GM19240 (cell line): Measurements from ENCODE around the gene PRIM2.
"Not testable (repeated sequence)": the region's sequence is repeated elsewhere in the genome, so short reads cannot be mapped to it uniquely, and the experiment has no call there.

Experiments
- DNase-seq: peaks from one replicate; pipeline ENCODE4 v3.0.0; 2011; ENCODE audit warnings: low spot score; ENCODE audit not compliant: insufficient read length

PRIM2 gene

GRCh38 chr6:57362340-57362739 is 44.9 kb downstream of the PRIM2 start:
- not testable (repeated sequence) for DNase-seq

DNA sequence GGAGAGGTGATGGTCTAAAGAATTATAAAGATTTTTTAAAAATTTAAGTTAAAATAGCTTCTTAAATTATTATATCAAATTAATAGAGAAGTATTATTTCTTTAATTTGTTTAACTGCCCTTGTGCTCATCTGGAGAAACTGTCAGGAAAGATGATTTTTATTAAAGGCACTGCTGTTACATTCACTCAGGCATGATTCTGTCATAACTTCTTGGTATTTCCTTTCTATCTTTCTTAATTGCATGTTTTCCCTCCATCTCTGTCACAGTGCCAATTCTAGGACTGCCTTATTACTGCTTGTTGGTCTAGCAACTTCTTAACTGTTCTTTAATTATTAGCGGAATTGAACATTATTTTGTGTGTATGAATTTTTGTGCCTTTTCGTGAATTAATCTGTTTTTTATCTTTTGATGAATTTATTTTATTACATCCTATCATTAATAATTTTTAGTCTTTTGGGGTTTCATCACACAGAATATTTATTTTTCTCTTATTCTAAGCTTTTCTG is 47.7 kb downstream of the PRIM2 start:
- not testable (repeated sequence) for DNase-seq

GRCh38 chr6:57368965-57369731 is 51.7 kb downstream of the PRIM2 start:
- not testable (repeated sequence) for DNase-seq

DNA sequence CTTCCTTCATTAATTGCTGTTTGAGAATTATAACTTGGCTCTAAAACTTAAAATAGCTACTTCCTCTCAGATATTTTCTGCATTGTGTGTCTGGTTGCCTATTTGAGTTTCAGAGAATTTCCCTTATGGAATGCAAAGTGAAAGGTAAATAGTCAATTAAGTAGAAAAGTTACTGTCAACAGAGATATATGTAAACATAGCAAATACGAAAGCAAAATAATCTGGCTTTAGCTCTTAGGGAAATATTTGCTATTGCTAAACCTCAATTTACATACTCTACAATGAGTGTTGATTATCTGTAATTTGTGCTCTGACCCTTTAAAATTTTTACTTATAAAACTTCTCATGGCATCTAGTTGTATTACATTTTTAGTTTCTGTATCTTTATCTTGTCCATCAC is 54.3 kb downstream of the PRIM2 start:
- not testable (repeated sequence) for DNase-seq

DNA sequence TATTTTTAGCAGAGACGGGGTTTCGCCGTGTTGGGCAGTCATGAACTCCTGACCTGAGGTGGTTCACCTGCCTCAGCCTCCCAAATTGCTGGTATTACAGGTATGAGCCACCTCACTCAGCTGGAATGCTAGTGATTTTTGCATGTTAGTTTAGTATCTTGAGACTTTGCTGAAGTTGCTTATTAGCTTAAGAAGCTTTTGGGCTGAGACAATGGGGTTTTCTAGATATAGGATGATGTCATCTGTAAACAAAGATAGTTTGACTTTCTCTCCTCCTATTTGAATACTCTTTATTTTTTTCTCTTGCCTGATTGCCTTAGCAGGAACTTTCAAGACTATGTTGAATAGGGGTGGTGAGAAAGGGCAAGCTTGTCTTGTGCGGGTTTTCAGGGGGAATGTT is 57.3 kb downstream of the PRIM2 start:
- not testable (repeated sequence) for DNase-seq

DNA sequence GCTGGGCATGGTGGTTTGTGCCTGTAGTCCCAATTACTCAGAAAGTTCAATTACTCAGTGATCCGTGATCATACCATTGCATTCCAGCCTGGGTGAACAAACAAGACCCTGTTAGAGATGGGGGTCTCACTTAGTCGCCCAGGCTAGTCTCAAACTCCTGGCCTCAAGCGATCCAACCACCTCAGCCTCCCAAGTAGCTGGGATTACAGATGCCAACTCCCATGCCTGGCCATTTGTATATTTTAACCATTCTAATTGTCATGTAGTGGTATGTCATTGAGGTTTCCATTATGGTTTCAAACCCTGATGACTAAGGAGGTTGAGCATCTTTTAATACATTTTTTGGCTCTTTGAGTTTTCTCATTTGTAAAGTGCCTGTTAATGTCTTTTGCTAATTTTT is 58.7 kb downstream of the PRIM2 start:
- DNase-seq, result not testable (repeated sequence)

DNA sequence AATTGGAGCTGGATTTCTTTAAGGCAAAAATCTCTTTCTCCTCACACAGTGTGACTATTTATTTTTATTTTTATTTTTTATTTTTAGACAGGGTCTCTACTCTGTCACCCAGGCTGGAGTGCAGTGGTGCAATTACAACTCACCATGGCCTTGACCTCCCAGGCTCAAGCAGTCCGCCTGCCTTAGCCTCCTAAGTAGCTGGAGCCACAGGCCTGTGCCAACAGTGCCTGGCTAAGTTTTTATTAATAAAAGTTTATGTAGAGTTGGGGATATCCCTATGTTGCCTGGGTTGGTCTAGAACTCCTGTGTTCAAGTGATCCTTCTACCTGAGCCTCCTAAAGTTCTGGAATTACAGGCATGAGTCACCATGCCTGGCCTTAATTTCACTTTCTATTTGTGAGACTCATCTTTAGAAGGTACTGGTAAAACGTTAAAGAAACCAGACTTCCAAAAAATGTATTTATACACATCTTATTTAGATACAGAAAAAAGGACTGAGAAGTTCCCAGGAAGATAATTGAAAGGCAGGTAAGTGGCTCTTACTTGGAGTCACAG is 71.7 kb downstream of the PRIM2 start:
- DNase-seq, result not testable (repeated sequence)

DNA sequence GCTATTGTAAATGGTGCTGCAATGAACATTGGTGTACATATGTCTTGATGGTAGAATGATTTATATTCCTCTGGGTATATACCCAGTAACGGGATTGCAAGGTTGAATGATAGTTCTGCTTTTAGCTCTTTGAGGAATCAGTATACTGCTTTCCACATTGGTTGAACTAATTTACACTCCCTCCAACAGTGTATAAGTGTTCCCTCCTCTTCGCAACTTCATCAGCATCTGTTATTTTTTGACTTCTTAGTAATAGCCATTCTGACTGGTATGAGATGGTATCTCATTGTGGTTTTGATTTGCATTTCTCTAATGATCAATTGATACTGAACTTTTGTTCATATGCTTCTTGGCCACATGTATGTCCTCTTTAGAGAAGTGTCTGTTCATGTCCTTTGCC is 73.4 kb downstream of the PRIM2 start:
- not testable (repeated sequence) for DNase-seq

DNA sequence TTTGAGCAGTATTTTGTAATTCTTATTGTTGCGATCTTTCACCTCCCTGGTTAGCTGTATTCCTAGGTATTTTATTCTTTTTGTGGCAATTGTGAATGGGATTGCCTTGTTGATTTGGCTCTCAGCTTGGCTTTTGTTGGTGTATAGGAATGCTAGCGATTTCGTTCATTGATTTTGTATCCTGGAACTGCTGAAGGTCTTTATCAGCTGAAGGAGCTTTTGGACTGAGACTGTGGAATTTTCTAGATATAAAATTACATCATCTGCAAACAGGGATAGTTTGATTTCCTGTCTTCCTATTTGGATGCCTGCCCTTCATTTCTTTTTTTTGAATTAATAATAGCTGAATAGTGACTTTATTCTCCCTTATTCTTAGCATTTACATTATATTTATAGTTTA is 74.6 kb downstream of the PRIM2 start:
- DNase-seq, result not testable (repeated sequence)

- not testable (repeated sequence) for DNase-seq
Measured at GRCh38 chr6:57419341-57419740, 101.9 kb downstream of the PRIM2 start.

DNA sequence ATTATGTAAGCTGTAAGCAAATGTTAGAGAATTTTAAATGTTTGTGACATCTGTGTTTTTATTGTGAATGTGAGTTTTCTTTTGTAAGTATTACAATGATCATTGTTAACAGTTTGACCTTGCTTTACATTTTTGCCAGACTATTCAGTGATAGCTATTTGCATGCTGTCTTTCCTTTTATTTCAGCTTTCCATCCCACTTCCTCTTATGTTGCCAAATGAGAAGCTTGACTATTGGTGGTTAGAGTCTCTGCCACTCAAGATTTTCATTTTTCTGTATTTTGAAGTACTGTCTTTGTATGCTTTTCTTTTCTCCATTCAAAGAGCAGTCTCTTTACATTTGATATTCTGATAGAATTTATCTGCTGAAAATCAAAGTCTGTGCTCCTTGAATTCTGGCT is 104.1 kb downstream of the PRIM2 start:
- no peak for DNase-seq

- no peak for DNase-seq
Measured at GRCh38 chr6:57423468-57423867, 106.0 kb downstream of the PRIM2 start.

GRCh38 chr6:57431742-57432141 is 114.3 kb downstream of the PRIM2 start:
- DNase-seq, result not testable (repeated sequence)

DNA sequence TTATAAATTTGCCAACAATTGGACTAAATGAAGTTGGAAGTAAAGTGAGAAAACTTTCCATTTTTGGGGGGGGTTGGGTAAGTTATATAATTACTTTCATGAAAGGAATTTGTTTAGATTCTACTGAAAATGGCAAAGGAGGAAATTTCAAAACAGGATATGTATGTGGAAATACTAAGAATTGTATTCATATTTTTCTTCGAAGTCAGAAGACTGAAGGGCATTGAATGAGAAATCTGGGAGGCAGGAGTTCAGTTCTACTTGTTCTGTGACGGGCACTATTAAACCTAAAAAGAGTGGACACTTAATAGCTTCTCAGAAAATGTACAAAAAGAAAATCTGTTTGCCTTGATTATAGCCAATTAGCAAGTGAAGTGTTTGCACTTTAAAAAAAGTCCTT is 114.7 kb downstream of the PRIM2 start:
- DNase-seq, result no peak

- DNase-seq, result no peak
Measured at GRCh38 chr6:57432919-57433684, 115.7 kb downstream of the PRIM2 start.

DNA sequence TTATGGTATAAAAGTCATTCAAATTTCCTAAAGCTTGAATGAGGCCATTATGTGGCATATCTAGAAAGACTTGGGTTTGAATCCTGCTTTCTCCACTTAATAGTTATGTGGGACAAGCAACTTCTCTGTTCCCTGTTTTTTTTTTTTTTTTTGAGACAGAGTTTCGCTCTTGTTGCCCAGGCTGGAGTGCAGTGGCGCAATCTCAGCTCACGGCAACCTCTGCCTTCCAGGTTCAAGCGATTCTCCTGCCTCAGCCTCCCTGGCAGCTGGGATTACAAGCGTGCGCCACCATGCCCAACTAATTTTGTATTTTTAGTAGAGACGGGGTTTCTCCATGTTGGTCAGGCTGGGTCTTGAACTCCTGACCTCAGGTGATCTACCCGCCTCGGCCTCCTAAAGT is 116.4 kb downstream of the PRIM2 start:
- not testable (repeated sequence) for DNase-seq

DNA sequence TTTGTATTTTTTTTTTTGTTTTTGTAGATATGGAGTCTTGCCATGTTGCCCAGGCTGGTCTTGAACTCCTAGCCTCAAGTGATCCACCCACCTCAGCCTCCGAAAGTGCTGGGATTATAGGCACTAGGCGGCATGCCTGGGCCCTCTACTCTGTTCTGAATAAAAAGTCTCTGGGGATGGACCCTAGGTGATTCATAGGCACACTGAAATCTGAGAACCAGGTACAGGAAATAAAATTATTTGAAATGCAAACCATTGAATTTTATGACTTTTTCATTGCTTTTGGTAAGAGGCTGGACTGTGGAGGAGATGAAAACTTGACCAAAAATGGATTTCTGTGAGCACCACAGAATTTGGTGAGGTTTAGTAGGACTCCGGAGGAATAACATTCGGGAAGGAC is 117.5 kb downstream of the PRIM2 start:
- no peak for DNase-seq

GRCh38 chr6:57435475-57436160 is 118.2 kb downstream of the PRIM2 start:
- no peak for DNase-seq

DNA sequence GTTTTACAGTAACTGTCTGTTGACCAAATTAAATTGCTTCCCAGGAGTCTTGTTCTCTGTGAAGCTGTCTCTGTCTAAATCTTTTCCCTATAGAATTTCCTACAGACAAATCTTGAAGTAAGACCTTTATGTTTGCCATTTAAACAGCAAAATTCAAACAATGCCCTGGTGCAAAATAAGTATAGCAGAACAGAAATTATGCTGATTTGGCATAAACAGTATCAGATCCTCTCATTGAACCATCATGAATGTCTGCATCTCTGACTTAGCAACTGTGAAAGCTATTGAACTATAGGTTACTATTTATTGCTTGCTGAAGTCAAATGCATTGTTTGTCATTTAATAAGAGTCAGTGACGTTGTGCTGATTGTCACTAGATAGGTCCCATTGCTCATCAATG is 123.3 kb downstream of the PRIM2 start:
- not testable (repeated sequence) for DNase-seq

- not testable (repeated sequence) for DNase-seq
Measured at GRCh38 chr6:57442133-57442532, 124.7 kb downstream of the PRIM2 start.

DNA sequence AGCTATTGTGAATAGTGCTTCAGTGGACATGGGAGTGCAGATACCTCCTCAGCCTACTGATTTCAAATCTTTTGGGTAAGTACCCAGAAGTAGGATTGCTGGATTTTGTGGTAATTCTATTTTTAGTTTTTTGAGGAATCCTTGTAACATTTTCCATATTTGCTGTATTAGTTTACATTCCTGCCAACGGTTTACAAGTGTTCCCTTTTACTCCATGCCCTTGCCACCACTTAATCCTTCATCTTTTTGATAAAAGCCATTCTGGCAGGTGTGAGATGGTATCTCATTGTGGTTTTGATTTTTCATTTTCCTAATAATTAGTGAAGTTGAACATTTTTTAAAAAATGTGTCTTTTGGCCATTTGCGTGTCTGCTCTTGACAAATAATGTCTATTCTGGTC is 125.8 kb downstream of the PRIM2 start:
- not testable (repeated sequence) for DNase-seq
